ENCODE data around the gene JUNB. TPM values are rescaled to one million over a fixed set of nuclear protein-coding genes. Genes with fewer than 3 reads are reported as not detected.

Gene JUNB
- total and polyA plus RNA-seq, 2 of the 13 experiments (the other 11 are each of a cell fraction or from before 2014, with no cell fraction given): 7.7 to 8.2 TPM

GRCh38 chr19:12785431-12786031 lies 5.8 kb upstream of the JUNB start:
- H3K9ac ChIP-seq (ENCODE audit: insufficient read depth, low read depth, low read length): no peak overlapping the region
- TF ChIP-seq, protein P1, sequence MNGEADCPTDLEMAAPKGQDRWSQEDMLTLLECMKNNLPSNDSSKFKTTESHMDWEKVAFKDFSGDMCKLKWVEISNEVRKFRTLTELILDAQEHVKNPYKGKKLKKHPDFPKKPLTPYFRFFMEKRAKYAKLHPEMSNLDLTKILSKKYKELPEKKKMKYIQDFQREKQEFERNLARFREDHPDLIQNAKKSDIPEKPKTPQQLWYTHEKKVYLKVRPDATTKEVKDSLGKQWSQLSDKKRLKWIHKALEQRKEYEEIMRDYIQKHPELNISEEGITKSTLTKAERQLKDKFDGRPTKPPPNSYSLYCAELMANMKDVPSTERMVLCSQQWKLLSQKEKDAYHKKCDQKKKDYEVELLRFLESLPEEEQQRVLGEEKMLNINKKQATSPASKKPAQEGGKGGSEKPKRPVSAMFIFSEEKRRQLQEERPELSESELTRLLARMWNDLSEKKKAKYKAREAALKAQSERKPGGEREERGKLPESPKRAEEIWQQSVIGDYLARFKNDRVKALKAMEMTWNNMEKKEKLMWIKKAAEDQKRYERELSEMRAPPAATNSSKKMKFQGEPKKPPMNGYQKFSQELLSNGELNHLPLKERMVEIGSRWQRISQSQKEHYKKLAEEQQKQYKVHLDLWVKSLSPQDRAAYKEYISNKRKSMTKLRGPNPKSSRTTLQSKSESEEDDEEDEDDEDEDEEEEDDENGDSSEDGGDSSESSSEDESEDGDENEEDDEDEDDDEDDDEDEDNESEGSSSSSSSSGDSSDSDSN (CRISPR knock-in tag; IDR thresholded peaks at IDR 0.05): peak; percentile 27; the same call in 1 of the 2 replicates
- TF ChIP-seq, protein P2, sequence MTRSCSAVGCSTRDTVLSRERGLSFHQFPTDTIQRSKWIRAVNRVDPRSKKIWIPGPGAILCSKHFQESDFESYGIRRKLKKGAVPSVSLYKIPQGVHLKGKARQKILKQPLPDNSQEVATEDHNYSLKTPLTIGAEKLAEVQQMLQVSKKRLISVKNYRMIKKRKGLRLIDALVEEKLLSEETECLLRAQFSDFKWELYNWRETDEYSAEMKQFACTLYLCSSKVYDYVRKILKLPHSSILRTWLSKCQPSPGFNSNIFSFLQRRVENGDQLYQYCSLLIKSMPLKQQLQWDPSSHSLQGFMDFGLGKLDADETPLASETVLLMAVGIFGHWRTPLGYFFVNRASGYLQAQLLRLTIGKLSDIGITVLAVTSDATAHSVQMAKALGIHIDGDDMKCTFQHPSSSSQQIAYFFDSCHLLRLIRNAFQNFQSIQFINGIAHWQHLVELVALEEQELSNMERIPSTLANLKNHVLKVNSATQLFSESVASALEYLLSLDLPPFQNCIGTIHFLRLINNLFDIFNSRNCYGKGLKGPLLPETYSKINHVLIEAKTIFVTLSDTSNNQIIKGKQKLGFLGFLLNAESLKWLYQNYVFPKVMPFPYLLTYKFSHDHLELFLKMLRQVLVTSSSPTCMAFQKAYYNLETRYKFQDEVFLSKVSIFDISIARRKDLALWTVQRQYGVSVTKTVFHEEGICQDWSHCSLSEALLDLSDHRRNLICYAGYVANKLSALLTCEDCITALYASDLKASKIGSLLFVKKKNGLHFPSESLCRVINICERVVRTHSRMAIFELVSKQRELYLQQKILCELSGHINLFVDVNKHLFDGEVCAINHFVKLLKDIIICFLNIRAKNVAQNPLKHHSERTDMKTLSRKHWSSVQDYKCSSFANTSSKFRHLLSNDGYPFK (CRISPR knock-in tag; IDR thresholded peaks at IDR 0.05; ENCODE audit: borderline replicate concordance): 0 out of 2 replicates have a peak, but pooled peaks have one; percentile 23
- no peak for TF ChIP-seq ZNF446 (CRISPR knock-in tag; IDR thresholded peaks at IDR 0.05)
- 0 out of 2 replicates have a peak, but pooled peaks have one; percentile 56 for TF ChIP-seq NBN (conservative IDR thresholded peaks at IDR 0.05)
- no peaks in the 10 kb centered on the region for H3K9me3 ChIP-seq (ENCODE audit: low read length)
- FAIRE-seq (no peak), ATAC-seq (peak; percentile 7; the same call in 1 of the 3 replicates), DNase-seq (ENCODE audit: low spot score) (no peak)
- no peaks in the 10 kb centered on the region for H3K36me3 ChIP-seq (replicated peaks in 1 of 2; ENCODE audit: control insufficient read depth in 1 of 2, insufficient read depth in 2 of 2, low read length in 2 of 2)
- no peak overlapping the region for H2AFZ ChIP-seq (ENCODE audit: low read length)
- ChIA-PET CTCF (ENCODE audit: low intra/inter-chr PET ratio, low total read pairs) (no interaction called here), POLR2A (no interaction called here)
- H3K4me3 ChIP-seq (replicated peaks in 1 of 3; ENCODE audit: insufficient read depth in 1 of 3, low read depth in 2 of 3, low read length in 3 of 3): no peak overlapping the region
- H4K20me1 ChIP-seq (ENCODE audit: insufficient read depth, low read length): no peaks in the 10 kb centered on the region
- intact Hi-C loops (cut with micrococcal nuclease; ENCODE audit: unreplicated experiment) (no loop called here), in situ Hi-C loops (cut with HindIII; ENCODE audit: extremely low pct_ligation_motif_present, low pct_unique_long_range_greater_than_20kb) (no loop called here)
- no peak overlapping the region for H3K4me2 ChIP-seq (ENCODE audit: low read depth, low read length)
- H3K4me1 ChIP-seq (ENCODE audit: insufficient read depth, low read length): peaks cover 82% of the 10 kb centered on the region
- H3K27ac ChIP-seq (ENCODE audit: extremely low read length, insufficient read depth, low read length): no peak overlapping the region
- no peaks in the 10 kb centered on the region for H3K79me2 ChIP-seq (ENCODE audit: insufficient read depth, low read length)
- 40% methylated on average over 2 of the region's 4 CpGs for WGBS (ENCODE audit: low lambda C conversion rate)
- no TSS peak for BruUV-seq (replicated peaks)
- H3K27me3 ChIP-seq (ENCODE audit: control insufficient read depth in 1 of 2, insufficient read depth in 2 of 2, low read length in 2 of 2): no peaks in the 10 kb centered on the region; a peak in 3 of 5 replicates

Data from HepG2 (cell line).